Naive thymus-derived CD8-positive, alpha-beta T cell (primary cell): ENCODE results near the gene FGA. TPM values are rescaled to one million over a fixed set of nuclear protein-coding genes. Genes with fewer than 3 reads are reported as not detected.
"Not testable (repeated sequence)": the region's sequence is repeated elsewhere in the genome, so short reads cannot be mapped to it uniquely, and the experiment has no call there.

ENCODE experiments used
- ATAC-seq, 2 donors: fragments of 150-1000 bp; cut with Tn5 transposase in 1 of 2; sonication (Bioruptor Pico), chemical (Tn5 transposase) in 1 of 2; 1 replicate in 1 of 2; 2 replicates in 1 of 2; pipeline ENCODE4 v1.10.0; 2021; ENCODE audit warnings: mild to moderate bottlenecking in 2 of 2, moderate library complexity in 2 of 2
- POLR2A ChIA-PET: fragments of 350-600 bp; sonication (Branson Sonifier 250); formaldehyde crosslinking; loops from one replicate; lab custom pipeline; 2021; ENCODE audit warnings: antibody characterized with exemption; lab: Charles Lee
- DNase-seq, 10 donors: peaks; one replicate each; pipeline versions ENCODE4 v3.0.0 to v3.0.0-alpha.2; 2020 to 2022
- H3K27ac Mint-ChIP-seq, 10 donors: one replicate each; pipeline ENCODE4 v1.8.0; 2020 to 2022; ENCODE audit warnings: mild to moderate bottlenecking in 10 of 10, mixed read lengths in 10 of 10, moderate library complexity in 4 of 10, inconsistent platforms in 1 of 10
- H3K27me3 Mint-ChIP-seq, 5 donors: one replicate each; pipeline ENCODE4 v1.8.0; 2021 to 2022; ENCODE audit warnings: mixed read lengths in 5 of 5
- H3K36me3 Mint-ChIP-seq, 3 donors: one replicate each; pipeline ENCODE4 v1.8.0; 2020 to 2022; ENCODE audit warnings: mixed read lengths in 3 of 3, mild to moderate bottlenecking in 2 of 3, inconsistent platforms in 1 of 3
- H3K4me1 Mint-ChIP-seq, 4 donors: one replicate each; pipeline ENCODE4 v1.8.0; 2021 to 2022; ENCODE audit warnings: mixed read lengths in 4 of 4
- H3K4me3 Mint-ChIP-seq, 10 donors: one replicate each; pipeline ENCODE4 v1.8.0; 2020 to 2022; ENCODE audit warnings: mild to moderate bottlenecking in 10 of 10, mixed read lengths in 10 of 10, moderate library complexity in 6 of 10, inconsistent platforms in 1 of 10
- H3K9me3 Mint-ChIP-seq, 9 donors: one replicate each; pipeline ENCODE4 v1.8.0; 2020 to 2022; ENCODE audit warnings: mixed read lengths in 9 of 9, mild to moderate bottlenecking in 3 of 9, inconsistent platforms in 1 of 9, moderate library complexity in 1 of 9
- polyA plus RNA-seq, 3 donors: library from polyadenylated mRNA; unstranded; fragments of 300-500 nt; fragmentation: Illumina TruSeq; gene quantifications; one replicate each; pipeline ENCODE4 v1.2.3, GENCODE V29; 2021
- total RNA-seq, 8 experiments: library from RNA in 2 of 8; stranded (reverse) in 2 of 8; gene quantifications; one replicate each; pipeline ENCODE4 v1.2.3 and lab custom pipeline; 2021 to 2026

Gene FGA
- total and polyA plus RNA-seq, 5 experiments from 2014 or later, result not detected

GRCh38 chr4:154603033-154603943, 12.7 kb upstream of the FGA start:
- Mint-ChIP-seq H3K4me1 (peaks cover 0 to 4% (median 0%) of the 10 kb centered on the region in 4 donors), H3K9me3 (no peaks in the 10 kb centered on the region), H3K27ac (peak overlapping the region in 1 of 10 donors; percentile 23), H3K27me3 (peaks cover 11 to 40% (median 23%) of the 10 kb centered on the region in 5 donors), H3K4me3 (no peak overlapping the region), H3K36me3 (no peaks in the 10 kb centered on the region)
- POLR2A ChIA-PET, result no interaction called here
- no peak for DNase-seq
- no peak for ATAC-seq

GRCh38 chr4:154602404-154603020, 12.0 kb upstream of the FGA start:
- DNase-seq (no peak), ATAC-seq (no peak)
- no peaks in the 10 kb centered on the region for H3K36me3 Mint-ChIP-seq
- H3K27me3 Mint-ChIP-seq, result peaks cover 13 to 45% (median 23%) of the 10 kb centered on the region in 5 donors
- peaks cover 0 to 4% (median 0%) of the 10 kb centered on the region in 4 donors for H3K4me1 Mint-ChIP-seq
- no peaks in the 10 kb centered on the region for H3K9me3 Mint-ChIP-seq
- POLR2A ChIA-PET, result no interaction called here
- H3K4me3 Mint-ChIP-seq, result no peak overlapping the region
- H3K27ac Mint-ChIP-seq, result peak overlapping the region in 1 of 10 donors; percentile 23

- peaks cover 0 to 4% (median 0%) of the 10 kb centered on the region in 4 donors for H3K4me1 Mint-ChIP-seq
- ATAC-seq, result no peak
- no peak overlapping the region for H3K27ac Mint-ChIP-seq
- no peaks in the 10 kb centered on the region for H3K36me3 Mint-ChIP-seq
- peaks cover 8 to 59% (median 14%) of the 10 kb centered on the region in 5 donors for H3K27me3 Mint-ChIP-seq
- POLR2A ChIA-PET, result no interaction called here
- no peak overlapping the region for H3K4me3 Mint-ChIP-seq
- no peak for DNase-seq
- peaks cover 0 to 2% (median 0%) of the 10 kb centered on the region in 9 donors for H3K9me3 Mint-ChIP-seq
These were observed 7.5 kb upstream of the FGA start for GRCh38 chr4:154597798-154598774.

GRCh38 chr4:154597281-154597680, 6.7 kb upstream of the FGA start:
- H3K4me3 Mint-ChIP-seq, H3K9me3 Mint-ChIP-seq, ATAC-seq, DNase-seq, POLR2A ChIA-PET, H3K27ac Mint-ChIP-seq, H3K36me3 Mint-ChIP-seq, H3K4me1 Mint-ChIP-seq: not testable (repeated sequence)
- peaks cover 4 to 51% (median 11%) of the 10 kb centered on the region in 5 donors for H3K27me3 Mint-ChIP-seq

- ATAC-seq (no peak), DNase-seq (no peak)
- H3K9me3 Mint-ChIP-seq, result peaks cover 0 to 5% (median 0%) of the 10 kb centered on the region in 9 donors
- no peaks in the 10 kb centered on the region for H3K4me1 Mint-ChIP-seq
- POLR2A ChIA-PET, result no interaction called here
- no peak overlapping the region for H3K27ac Mint-ChIP-seq
- H3K36me3 Mint-ChIP-seq, result no peaks in the 10 kb centered on the region
- H3K27me3 Mint-ChIP-seq, result peaks cover 4 to 49% (median 10%) of the 10 kb centered on the region in 5 donors
- no peak overlapping the region for H3K4me3 Mint-ChIP-seq
These were observed 5.3 kb upstream of the FGA start for GRCh38 chr4:154595807-154596206.

- ATAC-seq, H3K36me3 Mint-ChIP-seq, H3K4me1 Mint-ChIP-seq, POLR2A ChIA-PET, DNase-seq, H3K4me3 Mint-ChIP-seq, H3K9me3 Mint-ChIP-seq, H3K27ac Mint-ChIP-seq: not testable (repeated sequence)
- H3K27me3 Mint-ChIP-seq, result peaks cover 10 to 57% (median 13%) of the 10 kb centered on the region in 5 donors
These were observed 3.8 kb upstream of the FGA start for GRCh38 chr4:154594343-154594742.

GRCh38 chr4:154593868-154594267, 3.3 kb upstream of the FGA start:
- DNase-seq, result no peak
- H3K36me3 Mint-ChIP-seq, result no peaks in the 10 kb centered on the region
- peaks cover 0 to 5% (median 0%) of the 10 kb centered on the region in 9 donors for H3K9me3 Mint-ChIP-seq
- H3K27ac Mint-ChIP-seq, result no peak overlapping the region
- H3K4me1 Mint-ChIP-seq, result no peaks in the 10 kb centered on the region
- no peak for ATAC-seq
- no peak overlapping the region for H3K4me3 Mint-ChIP-seq
- POLR2A ChIA-PET, result no interaction called here
- peaks cover 11 to 61% (median 14%) of the 10 kb centered on the region in 5 donors for H3K27me3 Mint-ChIP-seq

GRCh38 chr4:154591890-154592289, 1.3 kb upstream of the FGA start:
- Mint-ChIP-seq H3K27ac (no peak overlapping the region), H3K36me3 (no peaks in the 10 kb centered on the region), H3K4me3 (no peak overlapping the region), H3K4me1 (no peaks in the 10 kb centered on the region), H3K9me3 (peaks cover 0 to 5% (median 0%) of the 10 kb centered on the region in 9 donors), H3K27me3 (peaks cover 11 to 53% (median 15%) of the 10 kb centered on the region in 5 donors)
- POLR2A ChIA-PET, result no interaction called here
- DNase-seq (no peak), ATAC-seq (no peak)

GRCh38 chr4:154589296-154590197, 995 bp downstream of the FGA start:
- H3K36me3 Mint-ChIP-seq, result no peaks in the 10 kb centered on the region
- DNase-seq (no peak), ATAC-seq (no peak)
- no peaks in the 10 kb centered on the region for H3K4me1 Mint-ChIP-seq
- H3K9me3 Mint-ChIP-seq, result peaks cover 0 to 3% (median 0%) of the 10 kb centered on the region in 9 donors
- H3K27me3 Mint-ChIP-seq, result peaks cover 14 to 58% (median 19%) of the 10 kb centered on the region in 5 donors
- H3K27ac Mint-ChIP-seq, result no peak overlapping the region
- POLR2A ChIA-PET, result no interaction called here
- no peak overlapping the region for H3K4me3 Mint-ChIP-seq

GRCh38 chr4:154588198-154588597, 2.3 kb downstream of the FGA start:
- Mint-ChIP-seq H3K36me3 (no peaks in the 10 kb centered on the region), H3K4me1 (no peaks in the 10 kb centered on the region), H3K27me3 (peaks cover 14 to 48% (median 19%) of the 10 kb centered on the region in 5 donors), H3K9me3 (peaks cover 0 to 3% (median 0%) of the 10 kb centered on the region in 9 donors), H3K4me3 (no peak overlapping the region), H3K27ac (no peak overlapping the region)
- POLR2A ChIA-PET, result no interaction called here
- no peak for DNase-seq
- no peak for ATAC-seq

- H3K4me3 Mint-ChIP-seq, result no peak overlapping the region
- H3K4me1 Mint-ChIP-seq, result no peaks in the 10 kb centered on the region
- H3K27me3 Mint-ChIP-seq, result peaks cover 13 to 42% (median 21%) of the 10 kb centered on the region in 5 donors
- ATAC-seq (no peak), DNase-seq (no peak)
- H3K36me3 Mint-ChIP-seq, result no peaks in the 10 kb centered on the region
- H3K9me3 Mint-ChIP-seq, result no peaks in the 10 kb centered on the region
- POLR2A ChIA-PET, result interaction anchor here (0.7 kb wide), 1 partner anchor 895 kb away, joined by 3 read pairs; no protein-coding TSS in a partner anchor
- H3K27ac Mint-ChIP-seq, result no peak overlapping the region
These were observed 4.1 kb downstream of the FGA start for GRCh38 chr4:154586296-154587033.
